B cell (primary cell): ENCODE measurements around the gene GSX1. TPM values are rescaled to one million over a fixed set of nuclear protein-coding genes. Genes with fewer than 3 reads are reported as not detected.

Experiments
- ATAC-seq: fragments of 200-7000 bp; cut with Tn5 transposase; one replicate; pipeline ENCODE4 v1.10.0; 2021; ENCODE audit warnings: low read depth, mild to moderate bottlenecking, moderate number of reproducible peaks, moderate library complexity
- CTCF ChIA-PET: fragments of 350-600 bp; sonication (Branson Sonifier 250); formaldehyde crosslinking; loops from one replicate; lab custom pipeline; 2021; ENCODE audit warnings: antibody characterized with exemption, inconsistent platforms; lab: Charles Lee
- POLR2A ChIA-PET: fragments of 350-600 bp; sonication (Branson Sonifier 250); formaldehyde crosslinking; loops from one replicate; lab custom pipeline; 2021; ENCODE audit warnings: antibody characterized with exemption; lab: Charles Lee
- DNase-seq: peaks from one replicate; pipeline ENCODE4 v3.0.0; 2013
- H2AFZ ChIP-seq: 2 replicates; pipeline ENCODE4 v1.6.1; 2012; ENCODE audit warnings: mild to moderate bottlenecking, low read depth, low read length; ENCODE audit not compliant: insufficient read depth, poor library complexity, severe bottlenecking
- H3K27ac ChIP-seq, 2 donors: 1 replicate in 1 of 2; 2 replicates in 1 of 2; pipeline ENCODE4 v1.5.1; 2012 to 2013; ENCODE audit warnings: low read length in 2 of 2, mild to moderate bottlenecking in 2 of 2, moderate library complexity in 1 of 2
- H3K27me3 ChIP-seq, 4 experiments: fragments of 200-600 bp in 1 of 4; sonication (generic) in 1 of 4; replicated peaks in 1 of 4; 1 replicate in 2 of 4; 2 replicates in 2 of 4; pipeline versions ENCODE4 v1.6.1 to v1.7.0; 2013 to 2016; ENCODE audit warnings: low read length in 3 of 4, mild to moderate bottlenecking in 2 of 4, mixed read lengths in 1 of 4, moderate library complexity in 1 of 4; ENCODE audit not compliant: insufficient read depth in 4 of 4, control insufficient read depth in 3 of 4; ENCODE audit errors: control extremely low read depth in 1 of 4
- H3K36me3 ChIP-seq, 2 experiments: replicated peaks in 1 of 2; 1 replicate in 1 of 2; 2 replicates in 1 of 2; pipeline versions ENCODE4 v1.6.1 to v1.7.1; 2013; ENCODE audit warnings: low read length in 1 of 2; ENCODE audit not compliant: insufficient read depth in 2 of 2, control insufficient read depth in 1 of 2; ENCODE audit errors: control extremely low read depth in 1 of 2, extremely low read depth in 1 of 2
- H3K4me1 ChIP-seq, 2 donors: fragments of 200-600 bp in 1 of 2; sonication (generic) in 1 of 2; 1 replicate in 1 of 2; 2 replicates in 1 of 2; pipeline versions ENCODE4 v1.5.1 to v1.6.1; 2013 to 2017; ENCODE audit warnings: low read length in 2 of 2; ENCODE audit not compliant: control insufficient read depth in 2 of 2, insufficient read depth in 2 of 2
- H3K4me2 ChIP-seq: replicated peaks from 2 replicates; pipeline ENCODE3; 2012; ENCODE audit warnings: mild to moderate bottlenecking, low read depth, low read length; ENCODE audit not compliant: poor library complexity, severe bottlenecking
- H3K4me3 ChIP-seq, 5 experiments: fragments of 200-600 bp in 1 of 5; sonication (generic) in 1 of 5; 1 replicate in 3 of 5; 2 replicates in 2 of 5; pipeline versions ENCODE4 v1.5.1 to v1.7.0; 2011 to 2016; ENCODE audit warnings: low read length in 4 of 5, mild to moderate bottlenecking in 4 of 5, low read depth in 2 of 5, control low read depth in 1 of 5, moderate library complexity in 1 of 5; ENCODE audit not compliant: insufficient read depth in 1 of 5; ENCODE audit errors: control extremely low read depth in 1 of 5, extremely low read depth in 1 of 5
- H3K79me2 ChIP-seq: fragments of 200-600 bp; sonication (generic); one replicate; pipeline ENCODE4 v1.6.0; 2016; ENCODE audit warnings: low read length; ENCODE audit not compliant: control insufficient read depth, insufficient read depth
- H3K9ac ChIP-seq: fragments of 200-600 bp; sonication (generic); 2 replicates; pipeline ENCODE4 v1.6.1; 2017; ENCODE audit warnings: mild to moderate bottlenecking, low read length, moderate library complexity
- H3K9me3 ChIP-seq, 3 donors: one replicate each; pipeline versions ENCODE4 v1.6.1 to v1.7.1; 2013; ENCODE audit warnings: low read length in 2 of 3; ENCODE audit not compliant: control insufficient read depth in 2 of 3, insufficient read depth in 1 of 3; ENCODE audit errors: control extremely low read depth in 1 of 3
- H4K20me1 ChIP-seq: 2 replicates; pipeline ENCODE4 v1.6.0; 2012; ENCODE audit warnings: mild to moderate bottlenecking, low read length; ENCODE audit not compliant: insufficient read depth, control insufficient read depth, poor library complexity, severe bottlenecking
- H3K27ac Mint-ChIP-seq: one replicate; pipeline ENCODE4 v1.8.0; 2021; ENCODE audit warnings: mixed read lengths
- H3K27me3 Mint-ChIP-seq: one replicate; pipeline ENCODE4 v1.8.0; 2021; ENCODE audit warnings: mixed read lengths
- H3K4me1 Mint-ChIP-seq: one replicate; pipeline ENCODE4 v1.8.0; 2021; ENCODE audit warnings: mixed read lengths
- H3K4me3 Mint-ChIP-seq: one replicate; pipeline ENCODE4 v1.8.0; 2021; ENCODE audit warnings: mixed read lengths
- H3K9me3 Mint-ChIP-seq: one replicate; pipeline ENCODE4 v1.8.0; 2022; ENCODE audit warnings: mixed read lengths; ENCODE audit not compliant: insufficient read depth
- EZH2 ChIP-seq: IDR thresholded peaks from 2 replicates; pipeline ENCODE4 v1.6.1; 2012; ENCODE audit warnings: borderline replicate concordance, low read depth, mild to moderate bottlenecking, moderate library complexity, low read length; ENCODE audit not compliant: insufficient read depth, poor library complexity, severe bottlenecking
- WGBS: methylation state at CpG from one replicate; pipeline ENCODE4 v1.1.5; 2013; ENCODE audit warnings: missing lambda C conversion rate; ENCODE audit not compliant: insufficient coverage; 5-methylcytosine and 5-hydroxymethylcytosine counted together
- intact Hi-C: fragments of 100-400 bp; cut with micrococcal nuclease; formaldehyde crosslinking; loops from one replicate; pipeline ENCODE4 v1.10.0; 2022
- polyA plus RNA-seq: library from polyadenylated mRNA; depleted of rRNA; stranded (reverse); fragments of >200 nt; gene quantifications from 2 replicates; pipeline ENCODE4 v1.2.3, GENCODE V29; 2012
- total RNA-seq, 2 donors: library from RNA; stranded (reverse); fragments of 120-200 nt in 1 of 2; gene quantifications; 1 replicate in 1 of 2; 2 replicates in 1 of 2; pipeline versions ENCODE4 v1.2.3 to v1.2.4, GENCODE V29; 2013 to 2022
- TF ChIP-seq, protein P1 (sequence below): fragments of 200-600 bp; IDR thresholded peaks from one replicate; pipeline ENCODE4 v1.8.0; 2022; ENCODE audit warnings: antibody characterized with exemption, mild to moderate bottlenecking

GSX1 gene
- total and polyA plus RNA-seq, 2 donors (not counting 1 experiment from before 2014, with no cell fraction given): not detected

DNA sequence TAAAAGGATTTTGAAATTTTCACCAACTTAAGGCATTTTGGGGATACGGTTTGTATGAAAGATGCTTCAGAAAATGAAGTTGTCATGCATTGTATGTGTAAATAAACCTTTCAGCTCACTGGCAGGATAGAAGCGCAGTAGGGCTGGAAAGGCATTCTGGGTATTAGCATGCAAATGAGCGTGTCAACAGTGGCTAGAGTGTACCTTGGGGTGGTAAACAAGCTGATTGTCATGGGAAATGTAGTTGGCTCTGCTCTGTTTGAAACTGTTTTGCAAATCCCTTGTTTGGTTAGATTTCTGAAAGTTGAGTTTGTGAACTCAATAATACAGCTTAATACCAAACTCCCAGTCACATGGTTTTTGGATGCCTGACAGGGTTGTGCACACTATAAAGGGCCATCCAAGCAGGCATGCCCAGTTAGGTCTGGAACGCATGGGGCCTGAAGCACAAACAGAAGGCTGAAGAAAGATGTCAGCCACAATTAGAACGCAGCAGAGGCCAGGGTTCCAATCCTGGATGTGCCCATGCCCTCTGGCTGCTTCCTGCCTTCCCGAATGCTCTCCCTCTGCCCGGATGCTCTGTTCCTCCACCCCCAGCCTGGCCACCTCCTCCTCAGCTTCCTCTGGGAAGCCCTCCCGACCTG lies 14.6 kb downstream of the GSX1 start:
- TF ChIP-seq EZH2: no peak
- TF ChIP-seq, protein P1, sequence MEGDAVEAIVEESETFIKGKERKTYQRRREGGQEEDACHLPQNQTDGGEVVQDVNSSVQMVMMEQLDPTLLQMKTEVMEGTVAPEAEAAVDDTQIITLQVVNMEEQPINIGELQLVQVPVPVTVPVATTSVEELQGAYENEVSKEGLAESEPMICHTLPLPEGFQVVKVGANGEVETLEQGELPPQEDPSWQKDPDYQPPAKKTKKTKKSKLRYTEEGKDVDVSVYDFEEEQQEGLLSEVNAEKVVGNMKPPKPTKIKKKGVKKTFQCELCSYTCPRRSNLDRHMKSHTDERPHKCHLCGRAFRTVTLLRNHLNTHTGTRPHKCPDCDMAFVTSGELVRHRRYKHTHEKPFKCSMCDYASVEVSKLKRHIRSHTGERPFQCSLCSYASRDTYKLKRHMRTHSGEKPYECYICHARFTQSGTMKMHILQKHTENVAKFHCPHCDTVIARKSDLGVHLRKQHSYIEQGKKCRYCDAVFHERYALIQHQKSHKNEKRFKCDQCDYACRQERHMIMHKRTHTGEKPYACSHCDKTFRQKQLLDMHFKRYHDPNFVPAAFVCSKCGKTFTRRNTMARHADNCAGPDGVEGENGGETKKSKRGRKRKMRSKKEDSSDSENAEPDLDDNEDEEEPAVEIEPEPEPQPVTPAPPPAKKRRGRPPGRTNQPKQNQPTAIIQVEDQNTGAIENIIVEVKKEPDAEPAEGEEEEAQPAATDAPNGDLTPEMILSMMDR: no peak
- H3K9me3 Mint-ChIP-seq: no peaks in the 10 kb centered on the region
- Histone ChIP-seq H3K9ac (no peak overlapping the region), H3K9me3 (no peaks in the 10 kb centered on the region), H3K4me2 (no peak overlapping the region), H3K4me3 (no peak overlapping the region), H3K27ac (no peak overlapping the region), H3K36me3 (no peaks in the 10 kb centered on the region), H4K20me1 (no peaks in the 10 kb centered on the region), H3K79me2 (no peaks in the 10 kb centered on the region), H3K27me3 (peaks cover 0 to 35% (median 2%) of the 10 kb centered on the region in 4 experiments), H3K4me1 (no peaks in the 10 kb centered on the region), H2AFZ (no peak overlapping the region)
- intact Hi-C loops: no loop called here
- no peak overlapping the region for H3K27ac Mint-ChIP-seq
- no peak overlapping the region for H3K4me3 Mint-ChIP-seq
- peaks cover 72% of the 10 kb centered on the region for H3K27me3 Mint-ChIP-seq
- no peaks in the 10 kb centered on the region for H3K4me1 Mint-ChIP-seq
- ChIA-PET POLR2A (no interaction called here), CTCF (interaction anchor here (1.0 to 4.3 kb wide), 2 partner anchors 19 to 23 kb away, joined by 5 to 22 read pairs; no protein-coding TSS in a partner anchor)
- 47% methylated on average over 8 of the region's 8 CpGs for WGBS
- DNase-seq (no peak), ATAC-seq (no peak)

DNA sequence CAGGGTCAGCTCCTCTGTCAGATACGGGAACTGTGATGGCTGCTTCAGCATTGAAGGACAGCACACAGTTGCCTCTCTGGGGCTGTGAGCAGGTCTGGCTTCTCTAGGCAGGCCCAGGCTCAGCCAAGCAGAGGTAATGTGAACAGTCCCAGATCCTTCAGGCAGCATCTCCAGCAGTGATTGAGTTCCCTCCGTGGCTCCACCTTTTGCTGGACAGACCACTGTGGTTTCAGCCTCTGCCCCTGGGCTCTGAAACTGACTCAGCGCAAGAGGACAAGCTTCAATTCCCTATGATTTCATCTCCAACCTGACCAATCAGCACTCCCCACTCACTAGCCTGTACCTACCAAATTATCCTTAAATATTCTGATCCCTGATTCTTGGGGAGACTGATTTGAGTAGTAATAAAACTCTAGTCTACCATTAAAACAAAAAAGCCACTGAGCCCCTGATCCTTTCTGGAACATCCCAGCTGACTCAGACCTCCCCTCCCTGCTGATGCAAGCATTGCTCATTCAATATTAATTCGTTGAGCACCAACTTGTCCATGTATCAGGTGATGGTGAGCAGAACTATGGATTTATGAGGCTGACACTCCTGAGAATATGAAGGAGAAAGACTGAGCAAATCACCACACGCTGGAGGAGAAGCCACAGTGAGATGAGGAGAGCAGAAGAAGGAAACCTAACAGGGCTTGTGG lies 16.7 kb downstream of the GSX1 start:
- DNase-seq (no peak), ATAC-seq (no peak)
- H3K27me3 ChIP-seq: peaks cover 0 to 31% (median 0%) of the 10 kb centered on the region in 4 experiments
- H3K4me3 ChIP-seq: no peak overlapping the region
- no peaks in the 10 kb centered on the region for H4K20me1 ChIP-seq
- no peaks in the 10 kb centered on the region for H3K9me3 ChIP-seq
- TF ChIP-seq, protein P1: no peak
- Mint-ChIP-seq H3K27ac (no peak overlapping the region), H3K4me1 (no peaks in the 10 kb centered on the region), H3K4me3 (no peak overlapping the region), H3K27me3 (peaks cover 75% of the 10 kb centered on the region), H3K9me3 (no peaks in the 10 kb centered on the region)
- H3K4me2 ChIP-seq: no peak overlapping the region
- no peaks in the 10 kb centered on the region for H3K4me1 ChIP-seq
- no peaks in the 10 kb centered on the region for H3K36me3 ChIP-seq
- WGBS: 64% methylated on average over 4 of the region's 5 CpGs
- H3K27ac ChIP-seq: no peak overlapping the region
- H3K79me2 ChIP-seq: no peaks in the 10 kb centered on the region
- ChIA-PET POLR2A (no interaction called here), CTCF (interaction anchor here (4.3 kb wide), 1 partner anchor 17 kb away, joined by 22 read pairs; no protein-coding TSS in a partner anchor)
- intact Hi-C loops: no loop called here
- H3K9ac ChIP-seq: no peak overlapping the region
- H2AFZ ChIP-seq: no peak overlapping the region
